Mesenchymal stem cell (in vitro differentiated cells and primary cell): Measurements from ENCODE around the gene ZDHHC18.
A peak's percentile ranks its signal among the peaks of the same experiment; 100 is the strongest.

ENCODE experiments used
- DNase-seq: peaks from one replicate; pipeline ENCODE4 v3.0.0-alpha.2; 2013
- H2AFZ ChIP-seq: one replicate; pipeline ENCODE4 v1.6.1; 2013; ENCODE audit warnings: low read depth, mild to moderate bottlenecking, control low read depth, inconsistent platforms, low read length, moderate library complexity
- H2AK5ac ChIP-seq: 2 replicates; pipeline ENCODE4 v1.6.1; 2013; ENCODE audit warnings: low read length, moderate library complexity, mild to moderate bottlenecking, inconsistent platforms; ENCODE audit not compliant: severe bottlenecking
- H2BK120ac ChIP-seq: one replicate; pipeline ENCODE4 v1.6.1; 2013; ENCODE audit warnings: low read depth, mild to moderate bottlenecking, inconsistent platforms, low read length, moderate library complexity
- H2BK12ac ChIP-seq, 2 experiments: one replicate each; pipeline ENCODE4 v1.6.1; 2013; ENCODE audit warnings: inconsistent platforms in 2 of 2, low read length in 2 of 2, mild to moderate bottlenecking in 2 of 2, moderate library complexity in 2 of 2, control low read depth in 1 of 2
- H2BK15ac ChIP-seq: one replicate; pipeline ENCODE4 v1.6.1; 2013; ENCODE audit warnings: mild to moderate bottlenecking, low read depth, inconsistent platforms; ENCODE audit not compliant: poor library complexity, severe bottlenecking
- H2BK5ac ChIP-seq: 2 replicates; pipeline ENCODE4 v1.6.1; 2013; ENCODE audit warnings: low read depth, mild to moderate bottlenecking, low read length, control low read depth, inconsistent platforms; ENCODE audit not compliant: poor library complexity, severe bottlenecking
- H3K14ac ChIP-seq, 2 experiments: one replicate each; pipeline ENCODE4 v1.6.1; 2013; ENCODE audit warnings: inconsistent platforms in 2 of 2, low read length in 2 of 2, control low read depth in 1 of 2, mild to moderate bottlenecking in 1 of 2, moderate library complexity in 1 of 2
- H3K18ac ChIP-seq, 2 experiments: one replicate each; pipeline ENCODE4 v1.6.1; 2013; ENCODE audit warnings: inconsistent platforms in 2 of 2, low read length in 2 of 2, control low read depth in 1 of 2, low read depth in 1 of 2, mild to moderate bottlenecking in 1 of 2
- H3K23ac ChIP-seq, 2 experiments: one replicate each; pipeline ENCODE4 v1.6.1; 2013; ENCODE audit warnings: inconsistent platforms in 2 of 2, low read length in 2 of 2, mild to moderate bottlenecking in 2 of 2, moderate library complexity in 2 of 2, control low read depth in 1 of 2
- H3K27ac ChIP-seq: 2 replicates; pipeline ENCODE4 v1.5.1; 2013; ENCODE audit warnings: mild to moderate bottlenecking, moderate library complexity, low read length, control low read depth, inconsistent platforms; ENCODE audit not compliant: poor library complexity, severe bottlenecking
- H3K27me3 ChIP-seq, 2 experiments: 2 replicates each; pipeline versions ENCODE4 v1.6.1 to v1.7.0; 2013; ENCODE audit warnings: low read length in 2 of 2, mild to moderate bottlenecking in 2 of 2, moderate library complexity in 2 of 2, control low read depth in 1 of 2, inconsistent platforms in 1 of 2; ENCODE audit not compliant: control insufficient read depth in 1 of 2, insufficient read depth in 1 of 2
- H3K36me3 ChIP-seq, 2 experiments: 2 replicates each; pipeline versions ENCODE4 v1.6.1 to v1.7.0; 2013; ENCODE audit warnings: low read length in 2 of 2, control low read depth in 1 of 2, inconsistent platforms in 1 of 2, low read depth in 1 of 2, mild to moderate bottlenecking in 1 of 2; ENCODE audit not compliant: insufficient read depth in 2 of 2, control insufficient read depth in 1 of 2
- H3K4ac ChIP-seq, 2 experiments: one replicate each; pipeline ENCODE4 v1.6.1; 2013; ENCODE audit warnings: inconsistent platforms in 2 of 2, low read length in 2 of 2, mild to moderate bottlenecking in 2 of 2, moderate library complexity in 2 of 2, control low read depth in 1 of 2, low read depth in 1 of 2
- H3K4me1 ChIP-seq: 2 replicates; pipeline ENCODE4 v1.6.1; 2013; ENCODE audit warnings: low read depth, low read length, control low read depth; ENCODE audit not compliant: control insufficient read depth, insufficient read depth
- H3K4me2 ChIP-seq: 2 replicates; pipeline ENCODE4 v1.6.1; 2013; ENCODE audit warnings: low read length, mild to moderate bottlenecking, inconsistent platforms; ENCODE audit not compliant: poor library complexity, severe bottlenecking
- H3K4me3 ChIP-seq, 2 experiments: 2 replicates each; pipeline versions ENCODE4 v1.5.1 to v1.7.0; 2013; ENCODE audit warnings: low read length in 2 of 2, mild to moderate bottlenecking in 2 of 2, control low read depth in 1 of 2, low read depth in 1 of 2; ENCODE audit not compliant: insufficient read depth in 1 of 2
- H3K79me1 ChIP-seq: replicated peaks from 2 replicates; pipeline ENCODE4 v1.6.1; 2013; ENCODE audit warnings: mild to moderate bottlenecking, control low read depth, low read length, inconsistent platforms; ENCODE audit not compliant: poor library complexity, severe bottlenecking
- H3K9ac ChIP-seq: 2 replicates; pipeline ENCODE4 v1.7.0; 2013; ENCODE audit warnings: mild to moderate bottlenecking, low read length, moderate library complexity
- H3K9me3 ChIP-seq: 2 replicates; pipeline ENCODE4 v1.7.0; 2013; ENCODE audit warnings: mild to moderate bottlenecking, low read length; ENCODE audit not compliant: control insufficient read depth
- H4K8ac ChIP-seq: one replicate; pipeline ENCODE4 v1.6.1; 2013; ENCODE audit warnings: inconsistent platforms, mild to moderate bottlenecking, low read length, moderate library complexity
- H4K91ac ChIP-seq: one replicate; pipeline ENCODE4 v1.6.1; 2013; ENCODE audit warnings: mild to moderate bottlenecking, low read length, inconsistent platforms
- WGBS: methylation state at CpG from one replicate; pipeline ENCODE4 v1.1.7; 2013; ENCODE audit warnings: mixed read lengths; 5-methylcytosine and 5-hydroxymethylcytosine counted together

ZDHHC18 gene

GRCh38 chr1:26851106-26851684 lies 24.7 kb downstream of the ZDHHC18 start:
- H3K23ac ChIP-seq: no peak overlapping the region
- no peak overlapping the region for H3K4ac ChIP-seq
- no peak for DNase-seq
- H2AK5ac ChIP-seq: no peak overlapping the region
- no peak overlapping the region for H4K8ac ChIP-seq
- H2BK5ac ChIP-seq: no peak overlapping the region
- H3K9me3 ChIP-seq: no peaks in the 10 kb centered on the region
- peaks cover 16% of the 10 kb centered on the region for H3K4me1 ChIP-seq
- H3K36me3 ChIP-seq: peaks cover 82 to 84% of the 10 kb centered on the region in 2 experiments
- H3K27me3 ChIP-seq: no peaks in the 10 kb centered on the region
- peaks cover 6% of the 10 kb centered on the region for H3K79me1 ChIP-seq
- no peak overlapping the region for H4K91ac ChIP-seq
- no peak overlapping the region for H2BK12ac ChIP-seq
- no peak overlapping the region for H2BK15ac ChIP-seq
- WGBS: 95% methylated on average over 12 of the region's 12 CpGs
- no peak overlapping the region for H3K4me2 ChIP-seq
- no peak overlapping the region for H3K4me3 ChIP-seq
- no peak overlapping the region for H3K18ac ChIP-seq
- H3K9ac ChIP-seq: no peak overlapping the region
- no peak overlapping the region for H3K27ac ChIP-seq
- H2BK120ac ChIP-seq: no peak overlapping the region
- H2AFZ ChIP-seq: no peak overlapping the region
- no peak overlapping the region for H3K14ac ChIP-seq

- 82% methylated on average over 9 of the region's 9 CpGs for WGBS
- no peak overlapping the region for H2BK5ac ChIP-seq
- H2BK12ac ChIP-seq: no peak overlapping the region
- no peak overlapping the region for H3K27ac ChIP-seq
- no peak overlapping the region for H3K4me3 ChIP-seq
- no peaks in the 10 kb centered on the region for H3K9me3 ChIP-seq
- H3K9ac ChIP-seq: no peak overlapping the region
- H2AFZ ChIP-seq: no peak overlapping the region
- peaks cover 16% of the 10 kb centered on the region for H3K4me1 ChIP-seq
- H3K4ac ChIP-seq: no peak overlapping the region
- DNase-seq: no peak
- no peak overlapping the region for H3K4me2 ChIP-seq
- no peak overlapping the region for H3K14ac ChIP-seq
- no peak overlapping the region for H4K91ac ChIP-seq
- no peaks in the 10 kb centered on the region for H3K27me3 ChIP-seq
- no peak overlapping the region for H2BK120ac ChIP-seq
- H3K23ac ChIP-seq: peak overlapping the region in 1 of 2 experiments; percentile 40
- H3K79me1 ChIP-seq: peaks cover 4% of the 10 kb centered on the region
- H4K8ac ChIP-seq: no peak overlapping the region
- no peak overlapping the region for H2AK5ac ChIP-seq
- H3K18ac ChIP-seq: no peak overlapping the region
- no peak overlapping the region for H2BK15ac ChIP-seq
- H3K36me3 ChIP-seq: peaks cover 80 to 90% of the 10 kb centered on the region in 2 experiments
Measured at GRCh38 chr1:26852701-26853100, 26.2 kb downstream of the ZDHHC18 start.

GRCh38 chr1:26853156-26853555 lies 26.7 kb downstream of the ZDHHC18 start:
- Histone ChIP-seq H2AFZ (no peak overlapping the region), H3K4me3 (no peak overlapping the region), H4K91ac (no peak overlapping the region), H3K27me3 (no peaks in the 10 kb centered on the region), H2BK15ac (no peak overlapping the region), H2BK5ac (no peak overlapping the region), H3K36me3 (peaks cover 77 to 90% of the 10 kb centered on the region in 2 experiments), H3K9me3 (no peaks in the 10 kb centered on the region), H2BK120ac (no peak overlapping the region), H4K8ac (no peak overlapping the region), H3K14ac (no peak overlapping the region), H3K79me1 (peaks cover 4% of the 10 kb centered on the region), H2AK5ac (no peak overlapping the region), H3K23ac (no peak overlapping the region), H3K4me2 (no peak overlapping the region), H3K4ac (no peak overlapping the region), H3K9ac (peak overlapping the region; percentile 32), H2BK12ac (no peak overlapping the region), H3K27ac (no peak overlapping the region), H3K18ac (no peak overlapping the region), H3K4me1 (peaks cover 16% of the 10 kb centered on the region)
- 44% methylated on average over 2 of the region's 3 CpGs for WGBS
- DNase-seq: peak; percentile 85

GRCh38 chr1:26853600-26853999 lies 27.1 kb downstream of the ZDHHC18 start:
- Histone ChIP-seq H3K27me3 (no peaks in the 10 kb centered on the region), H4K91ac (no peak overlapping the region), H2BK5ac (no peak overlapping the region), H3K9me3 (no peaks in the 10 kb centered on the region), H3K4ac (no peak overlapping the region), H2AFZ (no peak overlapping the region), H3K9ac (peak overlapping the region; percentile 32), H3K23ac (no peak overlapping the region), H4K8ac (no peak overlapping the region), H2BK15ac (no peak overlapping the region), H3K18ac (no peak overlapping the region), H2BK12ac (no peak overlapping the region), H3K14ac (no peak overlapping the region), H2AK5ac (no peak overlapping the region), H3K4me3 (no peak overlapping the region), H3K79me1 (peaks cover 2% of the 10 kb centered on the region), H3K4me1 (peaks cover 13% of the 10 kb centered on the region), H3K27ac (no peak overlapping the region), H2BK120ac (no peak overlapping the region), H3K36me3 (peaks cover 72 to 87% of the 10 kb centered on the region in 2 experiments), H3K4me2 (no peak overlapping the region)
- DNase-seq: no peak
- 97% methylated on average over 10 of the region's 10 CpGs for WGBS
